Cerebellar cortex (tissue), 1 donor: Measurements from ENCODE around the gene TIPARP.
"Not testable (repeated sequence)": the region's sequence is repeated elsewhere in the genome, so short reads cannot be mapped to it uniquely, and the experiment has no call there.

Source experiments
- DNase-seq: peaks from one replicate; pipeline ENCODE4 v3.0.0-alpha.2; 2015; ENCODE audit warnings: low spot score

TIPARP gene

DNA sequence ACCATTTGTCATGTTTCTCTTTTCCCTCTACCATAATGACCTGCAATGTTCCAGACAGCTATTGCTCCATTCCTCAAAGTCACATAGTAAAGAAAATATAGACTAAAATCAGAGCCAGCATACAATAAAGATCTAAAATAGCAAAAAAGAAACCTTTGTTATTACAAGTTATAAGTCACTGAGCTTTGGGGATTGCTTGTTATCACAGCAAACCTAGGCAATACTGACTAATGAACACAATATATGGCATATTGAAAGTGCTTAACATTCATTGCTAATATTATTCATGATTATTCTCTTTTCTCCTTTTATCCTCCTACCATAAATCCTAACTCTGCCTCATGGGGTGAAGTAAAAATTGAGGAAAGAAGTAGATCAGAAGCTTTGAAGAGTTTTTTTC is 27.4 kb upstream of the TIPARP start:
- no peak for DNase-seq

DNA sequence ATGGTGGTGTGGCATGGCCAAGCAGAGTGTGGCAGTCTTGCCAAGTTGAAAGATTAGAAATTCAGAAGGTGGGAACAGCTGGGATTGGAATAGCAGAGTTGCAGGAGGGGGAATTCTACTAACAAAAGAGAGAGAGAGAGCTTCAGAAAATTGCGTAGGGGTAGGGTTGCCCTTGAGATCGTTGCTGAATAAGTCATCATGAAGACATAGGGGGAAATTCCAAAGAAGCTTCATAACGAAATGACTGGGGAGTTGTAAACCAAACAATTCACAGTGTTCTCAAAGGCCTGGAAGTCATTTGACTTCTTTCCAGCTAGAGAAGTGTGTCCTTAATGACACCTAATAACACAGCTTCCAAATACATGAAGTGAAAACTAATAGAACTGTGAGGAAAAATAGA is 26.3 kb upstream of the TIPARP start:
- no peak for DNase-seq

DNA sequence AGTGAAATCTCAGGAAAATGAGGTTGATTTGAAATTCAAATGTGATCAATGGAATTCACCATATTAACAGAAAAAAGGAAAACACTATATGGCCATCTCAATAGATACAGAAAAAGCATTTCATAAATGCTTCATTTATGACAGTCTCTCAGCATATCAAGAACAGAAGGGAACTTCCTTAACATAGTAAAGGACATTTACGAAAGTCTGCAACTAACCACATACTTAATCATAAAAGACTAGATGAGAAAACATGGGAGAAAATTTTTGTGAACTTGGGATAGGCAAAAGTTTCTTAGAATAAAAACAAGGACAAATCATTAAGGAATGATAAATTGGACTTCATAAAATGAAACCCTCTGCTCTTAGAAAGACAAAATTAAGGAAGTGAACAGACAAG is 24.7 kb upstream of the TIPARP start:
- DNase-seq = no peak

DNA sequence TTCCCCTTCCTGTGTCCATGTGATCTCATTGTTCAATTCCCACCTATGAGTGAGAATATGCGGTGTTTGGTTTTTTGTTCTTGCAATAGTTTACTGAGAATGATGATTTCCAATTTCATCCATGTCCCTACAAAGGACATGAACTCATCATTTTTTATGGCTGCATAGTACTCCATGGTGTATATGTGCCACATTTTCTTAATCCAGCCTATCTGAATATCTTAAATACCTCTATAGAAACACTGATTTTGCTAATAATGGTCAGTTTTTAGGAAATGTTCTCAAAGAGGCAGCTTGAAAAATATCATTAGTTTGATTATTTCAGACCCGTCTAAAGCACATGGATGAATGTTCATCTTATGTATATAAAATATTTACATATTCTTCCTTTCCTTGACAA is 21.7 kb upstream of the TIPARP start:
- DNase-seq = not testable (repeated sequence)

DNA sequence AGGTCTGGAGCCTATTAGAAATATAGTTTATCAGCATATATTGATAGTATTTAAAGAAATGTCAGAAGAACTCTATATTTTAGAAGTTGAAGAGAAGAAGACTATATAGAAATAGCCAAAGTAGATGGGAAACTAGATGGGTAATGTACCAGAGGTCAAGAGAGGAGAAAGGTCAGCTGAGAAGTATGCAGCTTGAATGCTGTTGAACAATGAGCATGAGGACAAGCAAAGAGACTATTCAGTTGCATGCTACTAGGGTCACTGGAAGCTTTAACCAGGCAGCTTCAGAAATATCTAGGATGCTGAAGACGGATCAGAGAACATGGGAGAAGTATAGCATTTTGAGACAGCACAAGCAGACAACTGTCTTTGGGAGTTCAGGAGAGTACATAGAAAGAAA is 19.6 kb upstream of the TIPARP start:
- no peak for DNase-seq

DNA sequence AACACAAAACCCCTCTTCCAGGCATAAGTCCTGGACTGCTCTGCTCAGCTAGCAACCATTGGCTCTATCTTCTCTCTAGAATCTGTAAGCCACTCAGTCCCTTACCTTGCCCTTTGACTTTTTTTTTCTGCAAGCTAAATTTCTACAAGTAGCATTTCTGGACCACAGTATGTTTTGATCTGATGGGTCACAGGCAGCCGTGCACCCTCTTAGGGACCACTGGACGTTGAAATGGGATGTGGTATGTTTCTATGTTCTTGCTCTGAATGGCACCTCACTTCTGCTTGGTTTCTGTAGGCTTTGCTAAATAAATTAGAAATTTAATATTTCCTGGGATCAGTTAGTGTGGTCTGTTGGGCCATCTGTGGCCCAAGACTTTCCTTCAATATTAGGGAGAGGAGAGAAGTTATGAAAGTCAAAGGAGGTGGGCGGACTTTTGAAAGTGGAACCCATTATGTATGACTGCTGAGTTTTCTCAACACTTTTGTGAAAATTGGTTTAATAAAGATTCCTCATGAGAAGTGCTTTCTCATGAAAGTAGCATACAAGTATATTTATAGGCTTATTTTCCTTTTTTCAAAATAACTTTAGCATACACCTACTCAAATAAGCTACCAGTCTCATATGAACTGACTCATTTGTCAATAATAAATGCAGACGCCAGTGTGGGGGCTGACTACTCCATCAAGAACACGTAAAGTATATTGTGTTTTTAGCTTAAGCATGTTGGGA is 18.4 kb upstream of the TIPARP start:
- no peak for DNase-seq

DNA sequence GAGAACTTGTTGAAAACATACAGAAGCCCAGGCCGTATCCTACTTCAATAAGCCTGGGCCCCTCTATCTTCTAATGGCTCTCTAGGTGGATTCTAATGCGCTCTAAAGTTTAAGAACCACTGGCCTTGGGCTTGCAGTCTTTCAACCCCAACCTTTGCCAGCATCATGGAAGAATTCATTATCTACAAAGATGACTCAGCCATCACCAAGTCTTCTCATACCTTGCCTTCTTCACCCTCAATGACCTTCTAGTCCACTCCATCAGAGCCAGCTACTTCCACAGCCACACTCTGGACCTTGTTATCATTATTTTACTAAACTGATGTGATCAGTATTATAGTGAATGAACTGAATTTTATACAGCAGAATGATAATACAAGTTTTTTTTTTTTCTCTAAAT is 16.9 kb upstream of the TIPARP start:
- no peak for DNase-seq

DNA sequence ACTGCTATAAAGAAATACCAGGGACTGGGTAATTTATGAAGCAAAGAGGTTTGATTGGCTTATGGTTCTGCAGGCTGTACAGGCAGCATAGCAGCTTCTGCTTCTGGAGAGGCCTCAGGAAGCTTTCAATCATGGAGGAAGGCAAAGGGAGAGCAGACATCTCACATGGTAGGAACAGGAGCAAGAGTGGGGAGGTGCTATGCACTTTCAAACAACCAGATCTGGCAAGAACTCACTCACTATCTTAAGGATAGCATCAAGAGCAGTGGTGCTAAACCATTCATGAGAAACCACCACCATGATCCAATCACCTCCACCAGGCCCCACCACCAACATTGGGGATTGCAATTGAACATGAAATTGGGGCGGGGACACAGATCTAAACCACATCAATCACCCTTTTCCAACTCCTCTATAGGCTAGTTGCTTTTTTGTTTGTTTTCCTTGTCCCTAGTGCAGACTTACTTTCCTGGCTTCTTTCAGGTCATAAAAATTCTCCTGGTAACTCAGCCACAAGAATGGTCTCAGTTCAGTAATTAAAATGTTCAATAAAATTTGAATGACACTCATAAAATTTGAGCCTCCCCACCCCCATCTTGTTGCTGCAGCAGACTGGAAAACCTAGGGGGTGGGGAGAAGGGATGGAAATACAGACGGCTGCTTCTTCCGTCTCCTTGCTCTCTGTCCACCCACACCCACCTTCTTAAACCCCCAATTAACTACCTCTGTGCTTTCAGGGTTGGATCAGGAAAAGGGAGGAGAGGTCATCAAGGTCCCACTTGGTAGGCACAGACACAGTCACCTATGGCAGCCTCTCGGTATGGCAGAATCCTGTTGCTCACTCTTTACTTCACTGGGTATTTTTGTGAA is 16.3 kb upstream of the TIPARP start:
- no peak for DNase-seq

DNA sequence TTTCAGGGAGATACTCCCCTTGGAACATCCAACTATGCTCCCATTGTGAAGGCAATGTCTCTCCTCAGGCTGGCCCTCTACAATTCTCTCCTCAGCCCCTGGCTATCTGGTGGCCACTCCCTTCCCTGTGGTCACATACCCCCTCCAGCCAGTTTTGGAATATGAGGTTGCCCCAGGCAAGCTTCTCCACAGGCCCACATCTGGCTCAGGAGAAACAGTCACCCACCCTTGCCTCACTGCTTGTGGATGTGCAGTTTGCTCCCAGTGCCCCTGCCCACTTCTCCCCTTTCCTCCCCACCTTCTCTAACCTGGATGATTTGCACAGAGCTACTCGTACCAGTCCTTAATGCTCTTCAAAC is 15.7 kb upstream of the TIPARP start:
- DNase-seq = no peak

DNA sequence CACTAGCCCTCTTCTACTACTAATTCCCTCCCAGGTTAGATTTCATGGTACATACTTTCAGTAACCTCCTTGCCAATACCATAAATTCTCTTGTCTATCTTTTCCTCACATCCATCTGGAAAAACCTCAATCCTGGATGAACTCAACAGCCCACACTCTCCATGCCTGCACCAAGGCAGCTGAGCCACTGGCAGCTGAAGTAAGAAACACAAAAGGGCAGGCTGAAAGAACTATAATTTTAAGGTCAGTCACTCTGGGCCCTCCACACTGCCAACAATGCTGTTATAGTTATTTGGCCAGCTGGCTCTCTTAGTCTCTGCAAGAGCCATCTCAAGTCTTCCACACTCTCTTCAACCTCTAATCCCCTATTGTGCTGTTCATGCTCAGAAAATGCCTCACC is 15.1 kb upstream of the TIPARP start:
- DNase-seq = no peak

DNA sequence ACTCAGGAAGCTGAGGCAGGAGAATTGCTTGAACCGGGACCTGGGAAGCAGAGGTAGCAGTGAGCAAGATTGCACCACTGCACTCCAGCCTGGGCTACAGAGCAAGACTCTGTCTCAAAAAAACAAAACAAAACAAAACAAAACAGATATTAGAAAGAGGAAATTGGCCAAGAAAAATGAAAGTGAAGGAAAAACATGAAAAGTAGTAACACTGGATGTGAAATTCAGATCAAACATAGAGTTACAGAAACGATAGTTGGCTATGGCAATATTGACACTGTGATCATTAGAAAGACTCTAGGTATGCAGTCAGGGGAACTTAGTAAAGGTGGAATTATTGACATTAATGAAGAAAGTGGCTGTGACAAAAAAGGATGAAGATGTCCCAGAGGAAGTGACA is 13.2 kb upstream of the TIPARP start:
- DNase-seq = no peak

DNA sequence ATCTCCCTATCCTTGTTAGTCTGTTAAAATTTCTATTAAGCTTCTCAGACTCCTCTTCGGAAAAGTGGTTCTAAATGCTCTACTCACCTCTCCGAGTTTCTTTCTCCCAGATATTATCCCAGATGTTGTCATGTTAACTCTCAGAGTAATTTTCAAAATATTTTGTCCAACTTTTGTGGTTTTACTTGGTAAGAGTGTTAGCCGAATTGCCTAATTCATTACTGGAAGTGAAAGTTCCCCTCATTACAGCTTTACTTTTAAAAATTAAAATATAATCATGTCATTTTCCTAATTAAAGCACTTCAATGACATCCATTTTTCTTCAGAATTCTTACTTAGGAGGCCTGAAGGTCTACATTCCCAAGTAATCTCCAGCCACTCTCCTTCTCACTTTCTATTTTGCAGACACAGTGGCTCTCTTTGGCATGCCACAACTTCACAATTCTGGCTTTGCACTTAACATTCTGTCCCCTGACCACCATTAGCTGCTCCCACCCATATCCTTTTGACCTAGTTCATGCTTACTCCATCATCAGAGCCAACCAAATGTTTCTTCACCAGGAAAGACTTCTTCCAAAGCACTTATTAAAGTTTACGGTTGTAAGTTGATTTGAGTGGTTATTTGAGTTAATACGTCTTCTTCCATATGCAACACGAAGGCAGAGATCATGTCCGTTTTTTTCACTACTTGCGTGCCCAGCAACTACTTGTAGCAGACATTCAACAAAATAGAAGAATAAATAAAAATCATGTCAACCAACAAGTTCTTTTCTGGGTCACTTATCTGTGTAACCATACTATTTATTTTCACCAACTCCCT is 10.2 kb upstream of the TIPARP start:
- no peak for DNase-seq

DNA sequence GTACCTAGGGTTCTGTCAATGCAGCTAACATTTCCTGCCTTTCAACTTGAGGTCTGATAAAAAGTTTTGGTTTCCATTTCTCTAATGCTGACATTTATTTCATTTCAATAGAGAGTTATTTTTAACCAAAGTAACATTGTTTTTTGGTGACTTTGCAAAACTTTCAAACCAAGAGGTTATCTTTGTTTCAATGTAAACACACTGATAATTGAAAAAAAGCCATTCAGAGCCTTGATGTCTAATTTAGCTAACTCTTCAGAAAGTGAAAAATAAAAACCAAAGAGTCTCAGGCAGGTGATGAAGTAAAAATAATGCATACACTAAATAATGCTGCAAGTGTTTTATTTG is 9.6 kb upstream of the TIPARP start:
- DNase-seq = no peak

DNA sequence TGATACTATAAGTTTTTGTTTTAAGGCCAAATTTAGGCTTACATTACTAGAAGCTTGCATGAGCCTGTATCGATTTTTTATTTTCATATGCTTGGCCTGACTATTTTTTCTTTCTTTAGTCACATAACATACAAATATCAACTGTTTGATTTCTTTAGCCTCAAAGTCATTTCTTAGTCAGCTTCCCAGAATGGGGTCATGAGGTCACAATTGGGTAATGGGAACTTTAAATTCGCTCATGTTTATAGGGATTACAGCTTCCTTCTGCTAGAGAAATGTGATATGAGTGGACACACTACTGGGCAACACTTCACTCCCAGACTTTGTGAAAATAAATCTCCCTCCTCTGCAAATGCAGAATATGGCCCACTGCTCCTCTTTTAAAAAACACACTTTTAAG is 9.1 kb upstream of the TIPARP start:
- no peak for DNase-seq

DNA sequence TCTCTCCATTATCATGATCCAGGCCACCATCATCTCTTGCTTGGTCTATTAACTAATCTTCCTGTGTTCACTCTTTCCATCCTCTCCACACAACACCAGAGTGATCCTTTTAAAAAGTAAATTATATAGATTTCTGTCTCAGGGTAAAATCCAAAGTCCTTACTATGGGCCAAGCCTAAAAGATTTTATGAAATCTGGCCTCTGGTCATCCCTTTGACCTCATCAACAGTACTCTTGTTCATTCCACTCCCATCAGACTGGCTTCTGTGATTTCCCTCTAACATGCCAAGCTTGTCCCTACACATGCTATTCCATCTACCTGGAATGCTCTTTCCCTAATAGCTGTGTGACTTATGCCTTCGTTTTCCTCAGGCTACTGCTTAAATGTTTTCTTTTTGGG is 8.3 kb upstream of the TIPARP start:
- no peak for DNase-seq

DNA sequence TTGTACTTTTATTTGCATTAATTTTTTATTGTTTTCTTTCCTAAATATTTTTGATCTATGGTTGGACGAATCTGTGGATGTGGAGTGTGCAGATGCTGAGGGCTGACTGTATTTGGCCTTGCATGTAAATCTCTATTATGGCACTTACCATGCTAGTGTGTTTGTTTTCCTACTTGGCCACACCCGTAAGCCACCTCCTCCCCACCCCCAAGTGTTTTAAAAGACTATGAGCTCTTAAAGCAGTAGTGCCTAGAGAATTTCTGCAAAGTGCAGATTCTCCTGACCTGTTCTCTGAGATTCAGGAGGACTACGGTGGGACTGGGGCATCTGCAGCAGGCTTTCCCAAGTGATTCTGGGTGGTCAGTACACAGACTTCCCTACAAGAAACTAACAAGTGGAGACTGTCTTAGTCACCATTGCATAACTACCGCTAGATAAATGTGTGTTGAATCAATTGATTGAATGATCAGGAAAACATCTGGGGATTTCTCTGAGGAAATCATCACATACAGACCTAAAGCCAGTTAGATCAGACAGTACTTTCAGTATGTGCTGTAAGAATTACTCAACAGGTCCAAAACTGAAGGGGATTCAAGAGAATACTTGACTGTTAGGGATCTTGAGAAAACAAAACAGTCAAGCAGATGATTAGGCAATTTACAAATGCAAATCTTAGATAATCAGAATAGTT is 6.2 kb upstream of the TIPARP start:
- DNase-seq = no peak

DNA sequence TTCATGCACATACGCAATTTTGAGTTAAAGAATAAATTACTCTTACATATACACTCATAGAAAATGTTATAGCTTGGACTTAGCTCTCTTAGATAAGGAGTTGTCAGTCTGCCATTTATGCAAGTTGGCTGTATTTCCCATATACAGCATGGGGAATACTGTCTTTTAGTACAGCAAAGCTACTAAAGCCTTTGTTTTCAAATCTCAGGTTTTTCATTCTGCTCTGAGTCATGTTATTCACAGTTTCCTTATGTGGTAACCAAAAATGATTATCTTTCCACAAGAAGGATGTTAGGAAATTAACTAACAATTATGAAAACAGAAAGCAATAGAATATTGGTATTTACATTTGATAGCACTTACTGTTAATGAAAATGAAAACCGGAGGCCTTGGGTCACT is 4.3 kb upstream of the TIPARP start:
- no peak for DNase-seq

DNA sequence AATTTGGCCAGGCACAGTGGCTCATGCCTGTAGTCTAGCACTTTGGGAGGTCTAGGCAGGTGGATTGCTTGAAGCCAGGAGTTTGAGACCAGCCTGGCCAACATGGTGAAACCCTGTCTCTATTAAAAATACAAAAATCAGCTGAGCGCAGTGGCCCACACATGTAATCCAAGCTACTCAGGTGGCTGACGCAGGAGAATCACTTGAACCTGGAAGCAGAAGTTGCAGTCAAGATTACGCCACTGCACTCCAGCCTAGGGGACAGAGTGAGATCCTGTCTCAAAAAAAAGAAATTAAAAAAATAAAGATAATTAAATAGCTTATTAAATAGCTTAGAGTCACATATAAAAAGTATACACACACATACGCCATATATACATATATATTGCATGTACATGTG is 3.7 kb upstream of the TIPARP start:
- no peak for DNase-seq

DNA sequence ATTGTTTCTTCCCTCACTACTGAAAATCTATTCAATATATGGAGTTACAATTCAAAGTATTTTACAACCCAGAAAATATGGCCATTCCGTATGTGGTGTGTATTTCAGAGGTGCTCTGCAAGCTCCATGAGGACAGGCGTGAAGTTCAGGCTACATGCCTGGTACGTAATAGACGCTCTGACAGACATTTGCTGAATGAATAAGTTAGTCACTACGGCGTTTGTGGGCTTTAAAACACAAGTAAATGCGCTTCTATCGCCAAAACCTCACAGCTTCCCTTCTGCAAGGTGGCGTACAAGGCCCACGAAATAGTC is 701 bp upstream of the TIPARP start:
- no peak for DNase-seq

DNA sequence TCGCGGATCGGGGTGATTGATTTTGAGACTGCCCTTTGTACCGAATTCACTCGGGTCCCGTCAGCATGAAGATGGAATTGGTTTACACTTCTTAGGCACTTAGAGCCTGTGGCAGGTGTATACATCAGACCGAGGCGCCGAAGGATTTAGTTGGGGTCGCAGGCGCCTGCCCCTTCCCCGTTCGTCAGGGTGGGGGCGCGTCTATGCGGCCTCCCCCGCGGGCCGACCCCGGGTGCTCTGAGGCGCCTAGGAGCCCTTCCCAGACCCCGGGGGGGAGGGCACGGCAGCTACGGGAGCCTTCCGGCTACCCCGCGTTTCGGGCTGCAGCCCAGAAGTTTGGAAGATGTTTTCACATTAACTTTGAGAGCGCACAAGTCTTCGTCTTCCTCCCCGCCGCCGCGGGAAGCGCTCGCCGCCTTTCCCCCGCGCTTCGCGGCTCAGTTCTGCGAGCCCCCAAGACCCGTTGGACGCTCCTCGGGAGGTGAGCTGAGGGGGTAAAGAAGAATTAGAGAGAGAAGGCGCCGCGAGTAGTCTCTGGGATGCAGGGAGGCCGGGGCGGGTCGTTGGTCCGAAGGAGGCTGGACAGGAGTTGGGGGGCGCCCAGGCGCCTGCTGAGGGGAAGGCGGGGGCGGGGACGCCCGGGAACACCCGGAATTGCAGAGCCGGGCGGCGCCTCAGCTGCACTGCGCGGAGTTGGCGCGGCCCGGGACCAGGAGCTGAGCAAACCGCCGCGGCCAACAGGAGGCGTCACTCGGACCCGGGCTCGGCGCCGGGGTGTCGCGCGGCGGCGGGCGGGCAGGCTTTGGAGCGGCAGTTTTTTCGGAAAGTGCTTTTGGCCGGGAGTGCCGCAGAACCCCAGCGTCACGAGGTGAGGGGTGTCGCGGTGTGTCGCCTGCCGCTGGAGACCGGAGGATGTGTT is 780 bp downstream of the TIPARP start:
- DNase-seq = no peak
